ENCODE data around the gene ZBTB24.

DNA sequence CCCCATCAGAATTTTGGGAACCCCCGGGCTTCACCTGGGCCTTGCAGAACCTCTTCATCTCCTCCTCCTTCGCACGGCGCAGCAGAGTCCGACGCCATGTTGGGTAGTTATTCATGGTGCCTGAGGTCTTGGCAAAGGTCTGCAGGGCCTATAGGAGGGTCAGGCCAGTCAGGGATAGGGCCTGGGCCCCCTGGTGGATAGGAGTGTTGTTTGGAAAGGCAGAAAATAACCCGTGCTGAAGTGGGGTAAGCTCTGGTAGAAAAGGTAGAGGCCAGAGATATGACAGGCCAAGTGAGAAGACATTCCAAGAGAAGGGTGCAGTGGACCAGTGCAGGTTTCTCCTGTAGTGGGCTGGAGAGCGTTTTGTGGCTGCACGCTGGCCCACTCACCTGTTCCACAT is 37.6 kb downstream of the ZBTB24 start:
- TF ChIP-seq, protein P1, sequence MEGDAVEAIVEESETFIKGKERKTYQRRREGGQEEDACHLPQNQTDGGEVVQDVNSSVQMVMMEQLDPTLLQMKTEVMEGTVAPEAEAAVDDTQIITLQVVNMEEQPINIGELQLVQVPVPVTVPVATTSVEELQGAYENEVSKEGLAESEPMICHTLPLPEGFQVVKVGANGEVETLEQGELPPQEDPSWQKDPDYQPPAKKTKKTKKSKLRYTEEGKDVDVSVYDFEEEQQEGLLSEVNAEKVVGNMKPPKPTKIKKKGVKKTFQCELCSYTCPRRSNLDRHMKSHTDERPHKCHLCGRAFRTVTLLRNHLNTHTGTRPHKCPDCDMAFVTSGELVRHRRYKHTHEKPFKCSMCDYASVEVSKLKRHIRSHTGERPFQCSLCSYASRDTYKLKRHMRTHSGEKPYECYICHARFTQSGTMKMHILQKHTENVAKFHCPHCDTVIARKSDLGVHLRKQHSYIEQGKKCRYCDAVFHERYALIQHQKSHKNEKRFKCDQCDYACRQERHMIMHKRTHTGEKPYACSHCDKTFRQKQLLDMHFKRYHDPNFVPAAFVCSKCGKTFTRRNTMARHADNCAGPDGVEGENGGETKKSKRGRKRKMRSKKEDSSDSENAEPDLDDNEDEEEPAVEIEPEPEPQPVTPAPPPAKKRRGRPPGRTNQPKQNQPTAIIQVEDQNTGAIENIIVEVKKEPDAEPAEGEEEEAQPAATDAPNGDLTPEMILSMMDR (IDR thresholded peaks at IDR 0.05), result no peak
- TF ChIP-seq POLR2A (IDR thresholded peaks at IDR 0.05) (no peak), POLR2AphosphoS5 (IDR thresholded peaks at IDR 0.05) (no peak)

Measured in prostate gland (tissue), 2 donors.